Activated naive CD8-positive, alpha-beta T cell treated with anti-CD3 and anti-CD28 coated beads, Interleukin-2, amount 10 ng/mL, durations not matched to agents 7 days and 5 days (primary cell): ENCODE measurements around the gene RPL22L1. TPM values are rescaled to one million over a fixed set of nuclear protein-coding genes. Genes with fewer than 3 reads are reported as not detected.

Source experiments
- ATAC-seq: fragments of 150-1000 bp; cut with Tn5 transposase; one replicate; pipeline ENCODE4 v1.10.0; 2021; ENCODE audit warnings: low read depth, moderate library complexity
- POLR2A ChIA-PET: fragments of 350-600 bp; sonication (Branson Sonifier 250); formaldehyde crosslinking; loops from one replicate; lab custom pipeline; 2021; ENCODE audit warnings: antibody characterized with exemption; lab: Charles Lee
- DNase-seq: peaks from one replicate; pipeline ENCODE4 v3.0.0; 2021
- H3K27ac Mint-ChIP-seq: one replicate; pipeline ENCODE4 v1.8.0; 2022; ENCODE audit warnings: mild to moderate bottlenecking, mixed read lengths
- H3K27me3 Mint-ChIP-seq: one replicate; pipeline ENCODE4 v1.8.0; 2022; ENCODE audit warnings: mild to moderate bottlenecking, moderate library complexity, mixed read lengths
- H3K36me3 Mint-ChIP-seq: one replicate; pipeline ENCODE4 v1.8.0; 2021; ENCODE audit warnings: mild to moderate bottlenecking, mixed read lengths
- H3K4me1 Mint-ChIP-seq: one replicate; pipeline ENCODE4 v1.8.0; 2021; ENCODE audit warnings: mixed read lengths
- H3K4me3 Mint-ChIP-seq: one replicate; pipeline ENCODE4 v1.8.0; 2022; ENCODE audit warnings: mild to moderate bottlenecking, moderate library complexity, mixed read lengths
- H3K9me3 Mint-ChIP-seq: one replicate; pipeline ENCODE4 v1.8.0; 2021; ENCODE audit warnings: mixed read lengths
- total RNA-seq, 2 experiments: library from RNA; stranded (reverse); gene quantifications; one replicate each; pipeline ENCODE4 v1.2.3, GENCODE V29; 2021

The RPL22L1 gene
- 10 to 100 TPM; 50.6 to 54.5 TPM for total RNA-seq

DNA sequence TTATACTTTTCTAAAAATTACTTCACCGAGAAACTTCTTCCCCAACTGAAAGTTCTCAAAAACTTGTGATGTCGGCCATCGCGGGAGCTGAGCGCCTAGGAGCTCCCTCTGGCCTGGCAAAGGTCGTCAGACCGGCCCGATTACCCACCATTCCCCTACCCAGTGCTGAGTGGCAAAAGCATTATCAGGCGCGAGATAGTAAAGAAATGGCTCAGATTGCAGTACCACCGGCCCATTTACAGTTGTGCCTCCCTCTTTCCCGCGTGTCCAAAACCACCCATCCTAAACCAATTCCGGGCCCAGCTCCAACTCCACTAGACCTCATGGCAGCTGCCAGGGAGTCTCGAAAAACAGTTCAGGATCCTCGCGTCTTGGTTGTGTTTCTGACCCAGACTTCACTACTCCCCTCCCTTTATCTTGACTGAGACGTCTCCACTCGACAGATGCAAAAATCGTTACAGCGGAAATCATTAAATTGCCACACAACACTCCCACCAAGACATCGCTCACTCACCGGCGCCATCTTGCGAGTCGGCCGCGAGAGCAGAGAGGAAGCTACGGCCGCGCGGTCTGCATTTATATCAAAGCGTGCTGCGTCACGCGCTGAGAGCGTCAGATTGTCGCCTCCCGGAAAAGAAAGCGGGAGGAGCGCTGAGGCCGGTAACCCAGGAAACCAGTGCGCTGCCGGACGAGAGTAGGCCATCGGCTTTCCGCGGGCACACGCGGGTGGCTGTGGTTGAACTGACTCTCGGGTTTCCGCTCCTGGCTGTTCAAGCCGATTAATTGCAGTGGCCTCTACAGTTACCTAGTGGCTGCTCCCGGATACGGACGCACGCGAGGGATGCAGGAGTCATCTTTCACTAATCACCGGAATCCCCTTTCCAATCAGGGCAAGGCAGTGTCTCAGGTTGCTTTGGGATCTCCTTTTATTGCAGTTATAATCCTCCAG lies at the start of gene RPL22L1:
RPL22L1 (minus strand) TSS at position 551 of the 949 bp plus-strand sequence; CDS start at position 523, 28 bp downstream.
- DNase-seq, result peak; percentile 89
- peak; percentile 94 for ATAC-seq
- Mint-ChIP-seq H3K4me1 (peaks cover 14% of the 10 kb centered on the region), H3K27ac (peak within 1 kb of the TSS; percentile 98), H3K9me3 (no peaks in the 10 kb centered on the region), H3K27me3 (peaks cover 2% of the 10 kb centered on the region), H3K4me3 (peak within 1 kb of the TSS; percentile 94), H3K36me3 (peaks cover 21% of the 10 kb centered on the region)
- POLR2A ChIA-PET, result interaction anchor here (0.6 to 1.8 kb wide), 13 partner anchors 26 to 1720 kb away, joined by 3 to 26 read pairs (median 4); partner anchors contain the start of genes ACTRT3, EIF5A2, MYNN and PHC3

DNA sequence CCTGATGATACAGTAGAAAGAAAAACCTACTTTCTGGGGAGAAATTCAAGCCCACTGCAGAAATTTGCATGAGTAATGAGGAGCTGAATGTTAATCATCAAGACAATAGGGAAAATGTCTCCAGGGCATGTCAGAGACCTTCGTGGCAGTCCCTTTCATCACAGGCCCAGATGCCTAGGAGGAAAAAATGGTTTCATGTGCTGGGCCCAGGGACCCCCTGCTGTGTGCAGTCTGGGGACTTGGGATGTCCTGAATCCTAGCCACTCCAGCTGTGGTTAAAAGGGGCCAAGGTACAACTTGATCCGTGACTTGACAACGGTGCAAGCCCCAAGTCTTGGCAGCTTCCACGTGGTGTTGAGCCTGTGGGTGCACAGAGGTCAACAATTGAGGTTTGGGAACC lies 48.7 kb upstream of the RPL22L1 start:
- POLR2A ChIA-PET, result no interaction called here
- H3K27ac Mint-ChIP-seq, result no peak overlapping the region
- H3K27me3 Mint-ChIP-seq, result peaks cover 2% of the 10 kb centered on the region
- H3K4me3 Mint-ChIP-seq, result no peak overlapping the region
- no peaks in the 10 kb centered on the region for H3K36me3 Mint-ChIP-seq
- ATAC-seq (no peak), DNase-seq (no peak)
- H3K4me1 Mint-ChIP-seq, result no peaks in the 10 kb centered on the region
- H3K9me3 Mint-ChIP-seq, result peaks cover 12% of the 10 kb centered on the region

DNA sequence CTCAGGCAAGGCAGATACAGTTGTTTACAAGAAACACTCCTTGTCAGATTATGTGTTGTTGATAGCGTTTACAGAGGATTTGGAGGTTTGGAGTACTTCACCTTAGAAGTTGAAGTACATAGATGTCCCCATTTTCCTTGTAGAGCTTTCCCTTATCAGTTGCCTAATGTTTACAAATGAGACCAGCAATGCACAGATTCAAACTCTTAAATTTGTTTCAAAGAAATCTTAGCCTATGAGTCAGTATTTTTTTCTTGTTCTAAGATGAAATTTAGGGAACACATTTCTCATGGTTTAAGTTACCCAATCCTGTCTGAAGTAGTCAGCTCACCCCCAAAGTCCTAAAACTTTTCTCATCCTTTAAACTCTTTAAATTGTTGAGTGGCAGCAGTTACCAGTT lies 44.7 kb upstream of the RPL22L1 start:
- Mint-ChIP-seq H3K4me1 (no peaks in the 10 kb centered on the region), H3K9me3 (peaks cover 6% of the 10 kb centered on the region), H3K4me3 (no peak overlapping the region), H3K36me3 (no peaks in the 10 kb centered on the region), H3K27me3 (peaks cover 11% of the 10 kb centered on the region), H3K27ac (no peak overlapping the region)
- ATAC-seq (no peak), DNase-seq (no peak)
- POLR2A ChIA-PET, result no interaction called here

DNA sequence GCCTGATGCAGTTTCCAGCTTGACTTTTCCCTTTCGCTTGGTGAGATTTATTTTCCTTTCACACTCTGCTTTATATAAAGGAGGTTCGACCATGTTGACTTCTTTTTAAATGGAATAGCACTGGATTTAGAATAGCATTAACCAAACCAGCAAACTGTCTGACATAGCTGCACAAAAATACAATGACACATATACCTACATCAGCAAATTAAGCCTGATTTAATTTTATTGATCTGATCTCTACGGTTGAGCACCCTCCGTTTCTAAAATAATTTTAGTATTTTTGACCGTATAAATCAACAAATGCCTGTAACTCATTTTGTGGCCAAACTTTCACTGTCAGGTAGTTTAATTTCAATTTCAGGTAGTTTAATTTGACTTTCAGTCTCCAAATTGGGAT lies 44.2 kb upstream of the RPL22L1 start:
- Mint-ChIP-seq H3K4me1 (no peaks in the 10 kb centered on the region), H3K36me3 (no peaks in the 10 kb centered on the region), H3K4me3 (no peak overlapping the region), H3K27me3 (peaks cover 11% of the 10 kb centered on the region), H3K27ac (no peak overlapping the region), H3K9me3 (peaks cover 6% of the 10 kb centered on the region)
- DNase-seq, result no peak
- ATAC-seq, result no peak
- POLR2A ChIA-PET, result no interaction called here

DNA sequence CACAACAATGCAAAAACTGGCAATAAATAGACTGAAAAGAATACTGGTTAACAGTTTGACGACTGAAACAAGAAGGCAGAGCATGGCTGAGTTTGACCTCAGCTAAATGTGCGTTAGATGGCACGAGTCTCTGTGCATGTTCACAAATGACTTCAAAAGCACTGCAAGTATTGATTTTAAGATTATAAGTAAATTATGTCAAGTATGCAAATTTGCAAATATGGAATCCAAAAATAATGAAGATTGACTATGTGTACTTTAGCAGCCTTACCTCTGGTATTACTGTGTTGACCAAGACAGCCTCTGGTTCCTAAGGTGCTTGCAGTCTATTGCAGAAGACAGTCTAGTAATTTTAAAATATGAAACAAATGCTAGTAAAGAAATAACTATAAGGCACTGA lies 41.1 kb upstream of the RPL22L1 start:
- Mint-ChIP-seq H3K4me3 (no peak overlapping the region), H3K36me3 (no peaks in the 10 kb centered on the region), H3K4me1 (peaks cover 16% of the 10 kb centered on the region), H3K9me3 (no peaks in the 10 kb centered on the region), H3K27ac (no peak overlapping the region), H3K27me3 (peaks cover 11% of the 10 kb centered on the region)
- POLR2A ChIA-PET, result interaction anchor here (1.4 kb wide), 1 partner anchor 41 kb away, joined by 4 read pairs; the partner anchor contains the start of gene RPL22L1
- DNase-seq, result no peak
- no peak for ATAC-seq

DNA sequence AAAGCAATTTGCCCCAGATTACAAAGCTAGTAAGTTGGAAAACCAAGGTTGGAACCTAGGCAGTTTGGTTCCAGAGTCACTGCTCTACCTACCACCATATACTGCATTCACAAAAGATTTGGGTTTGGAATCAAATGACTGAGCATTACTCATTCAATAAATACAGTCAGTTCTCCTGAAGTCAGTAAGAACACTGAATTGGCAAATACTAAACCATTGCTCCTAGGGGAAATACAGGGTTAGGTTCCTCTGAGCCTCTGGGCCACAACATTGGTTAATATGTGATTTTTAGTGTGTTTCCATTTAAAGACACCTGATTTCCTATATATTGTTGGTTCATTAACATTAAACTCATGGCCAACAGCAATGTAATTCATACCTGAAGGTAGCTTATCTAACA lies 40.5 kb upstream of the RPL22L1 start:
- POLR2A ChIA-PET, result interaction anchor here (1.4 kb wide), 1 partner anchor 41 kb away, joined by 4 read pairs; the partner anchor contains the start of gene RPL22L1
- DNase-seq (no peak), ATAC-seq (no peak)
- Mint-ChIP-seq H3K27ac (no peak overlapping the region), H3K4me1 (peaks cover 19% of the 10 kb centered on the region), H3K9me3 (no peaks in the 10 kb centered on the region), H3K4me3 (no peak overlapping the region), H3K36me3 (peaks cover 3% of the 10 kb centered on the region), H3K27me3 (peaks cover 11% of the 10 kb centered on the region)

DNA sequence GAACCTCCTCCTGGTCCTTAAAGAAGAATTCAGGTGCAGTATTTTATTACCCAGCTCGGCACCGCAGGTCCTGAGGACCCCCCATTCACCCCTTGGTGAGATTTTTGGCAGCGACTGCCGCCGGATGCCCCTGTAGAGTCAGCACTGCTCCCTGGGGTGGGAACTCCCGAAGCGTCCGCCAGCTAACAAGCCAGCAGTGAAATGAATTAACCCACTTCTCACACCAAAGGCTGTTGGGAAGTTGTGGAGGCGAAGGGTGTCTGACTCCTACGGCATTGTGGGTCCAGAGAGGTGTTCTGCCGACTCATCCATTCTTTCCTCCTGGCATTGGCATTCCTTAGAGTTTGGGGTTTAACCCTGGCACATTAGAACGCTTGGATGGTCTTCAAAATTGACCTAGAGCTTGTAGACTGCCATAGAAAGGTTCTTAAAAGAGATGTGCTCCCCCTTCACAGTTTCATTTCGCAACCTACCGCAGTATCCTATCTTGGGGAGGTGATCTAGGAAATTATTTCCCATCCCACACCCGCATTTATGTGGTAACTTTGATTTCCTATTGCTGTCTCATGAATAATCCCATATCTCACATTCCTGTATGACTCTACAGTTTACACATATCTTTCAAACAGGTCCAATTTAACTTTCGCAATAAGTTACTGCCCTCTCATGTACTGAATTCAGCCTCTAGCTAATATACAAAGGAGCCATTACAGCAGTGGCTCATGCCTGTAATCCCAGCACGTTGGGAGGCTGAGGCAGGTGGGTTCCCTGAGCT lies 39.3 kb upstream of the RPL22L1 start:
- DNase-seq (no peak), ATAC-seq (no peak)
- no peak overlapping the region for H3K4me3 Mint-ChIP-seq
- no peaks in the 10 kb centered on the region for H3K9me3 Mint-ChIP-seq
- POLR2A ChIA-PET, result interaction anchor here (0.7 to 2.7 kb wide), 2 partner anchors 40 to 667 kb away, joined by 4 to 26 read pairs; partner anchors contain the start of gene RPL22L1
- no peak overlapping the region for H3K27ac Mint-ChIP-seq
- peaks cover 19% of the 10 kb centered on the region for H3K4me1 Mint-ChIP-seq
- H3K27me3 Mint-ChIP-seq, result peaks cover 11% of the 10 kb centered on the region
- peaks cover 4% of the 10 kb centered on the region for H3K36me3 Mint-ChIP-seq

DNA sequence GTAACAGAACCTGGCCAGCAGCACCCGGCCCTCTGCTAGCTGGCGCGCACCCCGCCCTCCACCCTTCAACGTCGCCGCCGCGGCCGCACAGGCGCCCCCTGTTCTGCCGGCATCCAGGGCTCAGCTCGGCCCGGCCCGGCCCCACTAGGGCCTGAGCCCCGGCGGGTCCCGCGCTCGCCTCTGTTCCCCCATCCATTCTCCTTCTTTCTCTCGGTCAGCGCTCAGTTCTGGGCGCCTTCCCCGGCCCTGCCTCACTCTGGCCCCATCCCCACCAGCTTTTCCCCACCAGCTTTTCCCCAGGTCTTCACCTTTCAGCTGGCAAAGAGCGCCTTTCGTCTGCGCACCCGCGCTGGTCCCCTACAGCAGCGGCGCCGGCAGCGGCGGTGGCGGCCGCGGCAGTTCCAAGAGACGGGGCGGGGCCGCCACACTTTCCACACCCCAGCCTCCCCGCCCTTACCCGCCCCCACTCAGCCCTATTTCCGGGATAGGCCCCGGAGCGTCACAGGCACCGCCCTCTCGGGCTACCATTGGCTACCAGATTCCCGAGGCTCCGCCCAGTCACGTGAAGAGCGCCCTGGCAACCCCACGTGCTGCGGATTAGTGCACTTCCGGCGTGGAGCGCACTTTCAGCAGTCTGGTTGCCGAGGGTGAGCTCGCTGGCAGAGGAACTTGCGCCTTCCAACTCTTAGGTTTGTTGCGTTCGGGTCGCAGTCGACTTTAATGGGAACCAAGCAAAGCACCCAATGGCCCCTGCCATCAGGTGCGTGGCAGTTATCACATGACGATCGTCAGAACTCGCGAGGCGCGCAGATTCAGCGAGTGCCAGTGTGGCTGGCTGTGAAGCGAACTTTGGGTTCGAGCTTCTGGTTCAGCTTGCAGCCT lies 38.5 kb upstream of the RPL22L1 start, which contains the start of gene EIF5A2:
EIF5A2 (minus strand) TSS at position 403 of the 882 bp plus-strand sequence. CDS start 831 bp downstream, outside the sequence.
- DNase-seq (peak; percentile 91), ATAC-seq (peak; percentile 94)
- POLR2A ChIA-PET, result interaction anchor here (0.7 to 2.7 kb wide), 2 partner anchors 39 to 667 kb away, joined by 4 to 26 read pairs; partner anchors contain the start of gene RPL22L1
- peaks cover 19% of the 10 kb centered on the region for H3K4me1 Mint-ChIP-seq
- H3K27me3 Mint-ChIP-seq, result peaks cover 11% of the 10 kb centered on the region
- peak within 1 kb of the TSS; percentile 94 for H3K27ac Mint-ChIP-seq
- H3K36me3 Mint-ChIP-seq, result peaks cover 4% of the 10 kb centered on the region
- peak within 1 kb of the TSS; percentile 97 for H3K4me3 Mint-ChIP-seq
- H3K9me3 Mint-ChIP-seq, result no peaks in the 10 kb centered on the region

DNA sequence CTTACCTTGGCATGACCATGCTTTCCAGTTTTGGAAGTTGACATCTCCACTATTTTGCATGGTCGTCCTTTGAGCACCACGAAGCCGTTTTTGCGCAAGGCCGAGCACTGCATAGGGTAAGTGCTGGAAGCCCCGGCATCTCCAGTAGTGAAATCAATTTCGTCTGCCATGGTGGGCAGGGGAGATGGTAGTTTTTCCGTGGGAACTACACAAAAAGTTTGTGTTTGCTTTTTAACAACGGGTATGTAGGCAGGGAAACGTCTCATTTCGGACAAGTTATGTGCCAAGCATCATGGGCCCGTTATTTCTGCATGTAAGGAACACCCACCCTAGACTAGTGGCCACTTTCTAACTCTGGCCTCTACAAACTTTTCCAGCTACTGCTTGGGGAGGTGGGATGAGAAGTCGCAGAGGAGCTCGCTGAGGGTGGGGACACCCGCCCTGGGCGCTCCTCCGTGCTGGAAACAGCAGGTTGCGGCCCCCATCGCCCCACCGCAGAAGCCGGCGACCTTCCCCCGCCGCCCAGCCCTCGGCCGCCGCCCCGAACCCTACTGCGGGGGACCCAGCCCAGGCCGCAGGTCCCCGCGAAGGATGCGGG lies 37.7 kb upstream of the RPL22L1 start:
- H3K9me3 Mint-ChIP-seq, result no peaks in the 10 kb centered on the region
- no peak for ATAC-seq
- no peak for DNase-seq
- POLR2A ChIA-PET, result interaction anchor here (2.7 kb wide), 1 partner anchor 38 kb away, joined by 26 read pairs; the partner anchor contains the start of gene RPL22L1
- H3K4me1 Mint-ChIP-seq, result peaks cover 19% of the 10 kb centered on the region
- peak overlapping the region; percentile 94 for H3K27ac Mint-ChIP-seq
- H3K36me3 Mint-ChIP-seq, result peaks cover 9% of the 10 kb centered on the region
- peaks cover 11% of the 10 kb centered on the region for H3K27me3 Mint-ChIP-seq
- peak overlapping the region; percentile 97 for H3K4me3 Mint-ChIP-seq

DNA sequence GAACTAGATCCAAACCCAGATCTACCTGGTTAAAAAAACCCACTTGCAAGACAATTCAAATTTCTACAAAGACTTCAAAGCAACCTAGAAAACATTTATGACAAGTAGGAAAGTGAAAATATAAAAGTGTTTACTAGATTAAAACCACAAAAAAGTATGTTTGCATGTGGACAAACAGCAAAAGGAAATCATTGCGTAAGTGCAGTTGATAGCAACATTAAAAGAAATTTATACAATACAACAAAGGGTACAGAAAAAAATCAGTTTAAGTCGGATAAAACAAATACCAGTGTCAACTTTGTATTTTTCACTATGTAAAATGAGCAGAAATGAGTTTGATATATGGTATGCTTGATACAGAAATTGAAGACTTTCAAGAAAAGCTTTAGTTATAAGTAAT lies 35.9 kb upstream of the RPL22L1 start:
- H3K4me3 Mint-ChIP-seq, result no peak overlapping the region
- peaks cover 4% of the 10 kb centered on the region for H3K27me3 Mint-ChIP-seq
- peaks cover 19% of the 10 kb centered on the region for H3K4me1 Mint-ChIP-seq
- DNase-seq (no peak), ATAC-seq (no peak)
- POLR2A ChIA-PET, result interaction anchor here (1.3 kb wide), 1 partner anchor 37 kb away, joined by 4 read pairs; no protein-coding TSS in a partner anchor
- no peak overlapping the region for H3K27ac Mint-ChIP-seq
- H3K9me3 Mint-ChIP-seq, result no peaks in the 10 kb centered on the region
- H3K36me3 Mint-ChIP-seq, result peaks cover 14% of the 10 kb centered on the region

DNA sequence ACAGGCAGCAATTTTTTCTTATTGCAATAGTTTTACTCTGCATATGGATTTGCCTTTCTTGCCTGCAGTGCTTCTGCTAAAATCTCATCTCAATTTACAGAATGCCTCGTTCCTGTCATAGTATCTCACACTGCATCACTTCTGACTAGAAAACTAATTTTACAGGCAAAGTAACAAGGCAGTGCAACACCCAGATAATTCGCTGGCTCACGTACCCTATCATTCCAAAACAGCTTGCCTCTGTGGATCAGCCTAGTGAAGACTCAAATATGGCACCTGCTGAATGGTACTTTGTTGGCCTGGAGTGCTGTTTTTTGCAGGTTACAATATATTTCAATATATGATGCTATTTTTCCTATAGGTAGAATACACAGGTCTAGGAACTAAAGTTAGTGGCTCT lies 33.1 kb upstream of the RPL22L1 start:
- no peak for DNase-seq
- Mint-ChIP-seq H3K4me3 (no peak overlapping the region), H3K36me3 (peaks cover 14% of the 10 kb centered on the region), H3K27ac (no peak overlapping the region), H3K27me3 (no peaks in the 10 kb centered on the region), H3K9me3 (no peaks in the 10 kb centered on the region), H3K4me1 (peaks cover 20% of the 10 kb centered on the region)
- no peak for ATAC-seq
- POLR2A ChIA-PET, result interaction anchor here (1.6 kb wide), 1 partner anchor 34 kb away, joined by 8 read pairs; the partner anchor contains the start of gene RPL22L1

DNA sequence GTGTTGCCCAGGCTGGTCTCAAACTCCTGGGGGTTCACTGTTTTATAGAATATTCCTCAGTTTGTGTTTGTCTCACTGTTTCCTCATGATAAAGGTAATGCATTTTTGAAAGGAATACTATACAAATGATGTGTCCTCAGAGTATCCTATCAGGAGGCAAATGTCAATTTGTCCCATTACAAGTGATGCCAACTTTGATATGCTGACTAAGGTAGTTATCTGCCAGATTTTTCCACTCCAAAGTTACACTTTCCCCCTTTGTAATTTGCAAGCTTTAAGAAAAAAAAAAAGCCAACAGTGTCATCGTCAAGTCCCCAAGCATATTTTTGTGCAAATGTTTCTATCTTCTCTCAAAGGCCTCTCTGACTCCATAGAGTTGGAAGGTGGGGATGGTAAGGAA lies 29.5 kb upstream of the RPL22L1 start:
- H3K9me3 Mint-ChIP-seq, result peaks cover 2% of the 10 kb centered on the region
- peaks cover 16% of the 10 kb centered on the region for H3K36me3 Mint-ChIP-seq
- DNase-seq (no peak), ATAC-seq (no peak)
- no peak overlapping the region for H3K27ac Mint-ChIP-seq
- POLR2A ChIA-PET, result no interaction called here
- H3K4me3 Mint-ChIP-seq, result no peak overlapping the region
- peaks cover 3% of the 10 kb centered on the region for H3K4me1 Mint-ChIP-seq
- H3K27me3 Mint-ChIP-seq, result no peaks in the 10 kb centered on the region
